ENCODE measurements around the gene UVRAG.

UVRAG gene

DNA sequence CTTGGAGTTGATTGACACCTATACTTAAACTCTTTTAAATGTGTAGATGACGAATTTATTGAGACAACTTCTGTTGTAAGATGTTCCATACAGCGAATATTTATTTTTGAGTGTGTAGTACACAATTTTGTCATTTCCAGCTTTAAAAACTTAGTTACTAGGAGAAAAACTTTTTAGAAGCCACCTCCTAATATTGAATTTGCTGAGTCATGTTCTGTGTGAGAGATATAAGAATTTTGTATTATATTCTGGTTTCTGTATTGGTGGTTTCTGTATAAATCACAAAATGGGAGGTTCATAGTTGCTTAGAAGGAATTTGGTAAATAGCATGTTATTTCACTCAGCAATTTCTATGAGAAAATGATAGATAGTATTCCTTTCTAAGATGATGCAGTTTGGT lies 220.0 kb downstream of the UVRAG start:
- Histone ChIP-seq H3K27me3 (no peaks in the 10 kb centered on the region), H3K4me1 (peaks cover 11% of the 10 kb centered on the region), H3K9me3 (no peaks in the 10 kb centered on the region), H3K4me3 (ENCODE audit: low read depth, low read length) (no peak overlapping the region), H3K36me3 (no peaks in the 10 kb centered on the region; the same call in 1 of the 2 replicates)
- TF ChIP-seq, protein P1, sequence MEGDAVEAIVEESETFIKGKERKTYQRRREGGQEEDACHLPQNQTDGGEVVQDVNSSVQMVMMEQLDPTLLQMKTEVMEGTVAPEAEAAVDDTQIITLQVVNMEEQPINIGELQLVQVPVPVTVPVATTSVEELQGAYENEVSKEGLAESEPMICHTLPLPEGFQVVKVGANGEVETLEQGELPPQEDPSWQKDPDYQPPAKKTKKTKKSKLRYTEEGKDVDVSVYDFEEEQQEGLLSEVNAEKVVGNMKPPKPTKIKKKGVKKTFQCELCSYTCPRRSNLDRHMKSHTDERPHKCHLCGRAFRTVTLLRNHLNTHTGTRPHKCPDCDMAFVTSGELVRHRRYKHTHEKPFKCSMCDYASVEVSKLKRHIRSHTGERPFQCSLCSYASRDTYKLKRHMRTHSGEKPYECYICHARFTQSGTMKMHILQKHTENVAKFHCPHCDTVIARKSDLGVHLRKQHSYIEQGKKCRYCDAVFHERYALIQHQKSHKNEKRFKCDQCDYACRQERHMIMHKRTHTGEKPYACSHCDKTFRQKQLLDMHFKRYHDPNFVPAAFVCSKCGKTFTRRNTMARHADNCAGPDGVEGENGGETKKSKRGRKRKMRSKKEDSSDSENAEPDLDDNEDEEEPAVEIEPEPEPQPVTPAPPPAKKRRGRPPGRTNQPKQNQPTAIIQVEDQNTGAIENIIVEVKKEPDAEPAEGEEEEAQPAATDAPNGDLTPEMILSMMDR (IDR thresholded peaks at IDR 0.05; ENCODE audit: low read depth, low read length), result no peak
- no peak for DNase-seq

DNA sequence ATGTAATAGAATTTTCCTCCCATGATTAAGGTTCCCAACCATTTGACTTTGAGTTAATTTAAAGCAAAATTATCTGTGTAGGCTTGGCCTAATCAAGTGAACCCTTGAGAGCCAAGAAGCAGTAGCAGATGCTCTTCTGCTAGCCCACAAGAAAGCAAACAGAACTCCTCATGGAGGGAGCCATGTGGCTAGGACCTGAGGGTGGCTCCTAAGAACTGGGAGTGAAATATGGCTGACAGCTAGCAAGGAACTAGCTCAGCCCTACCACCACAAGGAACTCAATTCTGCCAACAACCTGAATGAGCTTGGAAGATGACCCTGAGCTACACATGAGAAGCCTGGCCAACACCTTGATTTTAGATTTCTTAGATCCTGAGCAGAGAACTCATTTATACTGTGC lies 223.6 kb downstream of the UVRAG start:
- no peak overlapping the region for H3K4me3 ChIP-seq (ENCODE audit: low read depth, low read length)
- H3K36me3 ChIP-seq, result no peaks in the 10 kb centered on the region; the same call in 1 of the 2 replicates
- TF ChIP-seq, protein P1 (IDR thresholded peaks at IDR 0.05; ENCODE audit: low read depth, low read length), result no peak

DNA sequence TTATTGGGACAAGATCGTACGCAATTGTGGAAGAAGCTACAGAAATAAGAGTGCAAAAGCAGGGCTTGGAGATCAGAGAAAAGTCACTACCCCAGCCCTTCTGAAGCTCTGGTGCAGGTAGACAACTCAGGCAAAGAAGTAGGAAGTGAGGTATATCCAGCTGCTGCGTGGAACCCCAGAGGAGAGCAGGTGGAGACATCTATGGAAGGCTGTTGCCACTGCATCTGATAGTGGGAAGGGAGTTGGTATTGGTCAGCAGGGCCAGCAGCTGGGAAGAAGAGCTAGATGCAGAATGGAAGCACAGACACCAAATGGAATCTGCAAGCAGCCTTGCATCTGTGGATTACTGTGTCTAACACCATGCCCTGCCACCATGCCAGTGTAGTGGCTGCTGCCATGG lies 226.2 kb downstream of the UVRAG start:
- Histone ChIP-seq H3K4me3 (ENCODE audit: low read depth, low read length) (no peak overlapping the region), H3K27me3 (no peaks in the 10 kb centered on the region), H3K36me3 (no peaks in the 10 kb centered on the region), H3K4me1 (no peaks in the 10 kb centered on the region), H3K9me3 (no peaks in the 10 kb centered on the region)
- TF ChIP-seq, protein P1 (IDR thresholded peaks at IDR 0.05; ENCODE audit: low read depth, low read length), result no peak
- DNase-seq, result no peak

More for the DNA sequence above, 223.6 kb downstream of the UVRAG start:
- DNase-seq, result no peak
- Histone ChIP-seq H3K9me3 (no peaks in the 10 kb centered on the region), H3K27me3 (no peaks in the 10 kb centered on the region), H3K4me1 (no peaks in the 10 kb centered on the region)

DNA sequence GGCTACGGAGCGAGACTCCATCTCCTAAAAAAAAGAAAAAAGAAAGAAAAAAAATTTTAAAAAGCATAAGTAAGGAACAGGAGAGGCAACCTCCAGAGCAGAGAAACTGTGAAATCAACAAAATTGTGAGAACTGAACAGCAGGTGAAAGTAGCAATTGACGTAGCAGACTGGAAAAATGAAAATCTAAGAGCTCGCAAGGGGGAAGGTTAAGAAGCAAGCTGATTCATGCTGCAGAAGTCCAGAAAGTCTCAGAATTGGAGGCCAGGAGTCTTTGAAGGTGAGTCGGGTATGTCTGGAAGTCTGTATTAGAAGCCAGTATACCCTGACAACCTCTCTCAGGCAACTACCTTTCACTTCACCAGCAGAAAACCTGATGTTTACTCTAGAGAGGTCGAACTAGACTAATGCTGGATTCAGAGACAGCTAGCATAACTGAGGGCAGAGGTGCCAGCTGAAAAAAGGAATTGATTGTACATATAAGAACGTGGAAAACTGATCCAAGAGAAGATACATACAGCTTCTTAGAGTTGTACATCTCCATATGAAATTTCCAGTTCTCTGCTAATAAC lies 229.8 kb downstream of the UVRAG start:
- Histone ChIP-seq H3K4me3 (ENCODE audit: low read depth, low read length) (no peak overlapping the region), H3K4me1 (no peaks in the 10 kb centered on the region), H3K36me3 (no peaks in the 10 kb centered on the region), H3K9me3 (no peaks in the 10 kb centered on the region), H3K27me3 (no peaks in the 10 kb centered on the region)
- TF ChIP-seq, protein P1 (IDR thresholded peaks at IDR 0.05; ENCODE audit: low read depth, low read length), result no peak
- DNase-seq, result no peak

DNA sequence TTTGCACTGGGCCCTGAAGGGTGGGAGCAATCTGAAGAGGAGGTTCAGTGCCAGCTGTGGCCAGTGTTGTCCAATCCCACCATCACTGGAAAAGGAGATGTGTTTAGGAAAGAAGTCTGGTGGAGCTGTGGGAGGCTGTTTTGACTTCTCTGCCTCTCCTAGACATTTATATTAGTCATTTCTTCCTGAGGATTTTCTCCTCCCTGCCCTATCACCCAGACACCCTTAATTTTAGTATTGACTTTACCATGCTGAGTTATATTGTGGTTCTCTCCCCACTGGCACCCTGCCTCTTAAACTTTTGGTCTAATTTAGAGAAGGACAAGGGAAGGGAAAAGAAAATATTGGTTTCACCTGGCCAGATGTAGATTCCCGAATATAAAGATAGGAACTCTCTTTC lies 232.2 kb downstream of the UVRAG start:
- no peaks in the 10 kb centered on the region for H3K9me3 ChIP-seq
- no peak overlapping the region for H3K4me3 ChIP-seq (ENCODE audit: low read depth, low read length)
- no peaks in the 10 kb centered on the region for H3K36me3 ChIP-seq
- no peaks in the 10 kb centered on the region for H3K4me1 ChIP-seq
- no peaks in the 10 kb centered on the region for H3K27me3 ChIP-seq
- TF ChIP-seq, protein P1 (IDR thresholded peaks at IDR 0.05; ENCODE audit: low read depth, low read length), result no peak
- no peak for DNase-seq

DNA sequence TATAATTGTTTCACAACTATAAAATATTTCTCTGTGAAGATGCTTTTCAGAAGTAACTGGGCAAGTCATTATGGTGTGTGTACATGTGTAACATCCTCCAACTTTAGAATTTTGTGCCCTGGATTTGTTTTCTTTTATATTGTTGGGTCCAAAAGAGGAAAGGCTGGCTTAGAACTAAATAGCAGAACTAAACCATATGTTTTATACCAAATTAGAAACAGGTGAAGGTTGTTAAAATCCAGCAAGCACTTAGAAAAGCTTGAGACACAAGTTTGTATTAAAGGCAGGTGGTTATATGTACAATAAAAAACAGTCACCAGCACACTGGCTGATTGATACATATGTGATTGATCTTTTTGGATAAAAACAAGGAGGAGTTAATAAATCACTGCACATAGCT lies 232.8 kb downstream of the UVRAG start:
- no peak overlapping the region for H3K4me3 ChIP-seq (ENCODE audit: low read depth, low read length)
- no peaks in the 10 kb centered on the region for H3K36me3 ChIP-seq
- H3K4me1 ChIP-seq, result no peaks in the 10 kb centered on the region
- no peaks in the 10 kb centered on the region for H3K9me3 ChIP-seq
- no peak for DNase-seq
- no peaks in the 10 kb centered on the region for H3K27me3 ChIP-seq
- TF ChIP-seq, protein P1 (IDR thresholded peaks at IDR 0.05; ENCODE audit: low read depth, low read length), result no peak
